ENCODE results near the gene INO80B.

DNA sequence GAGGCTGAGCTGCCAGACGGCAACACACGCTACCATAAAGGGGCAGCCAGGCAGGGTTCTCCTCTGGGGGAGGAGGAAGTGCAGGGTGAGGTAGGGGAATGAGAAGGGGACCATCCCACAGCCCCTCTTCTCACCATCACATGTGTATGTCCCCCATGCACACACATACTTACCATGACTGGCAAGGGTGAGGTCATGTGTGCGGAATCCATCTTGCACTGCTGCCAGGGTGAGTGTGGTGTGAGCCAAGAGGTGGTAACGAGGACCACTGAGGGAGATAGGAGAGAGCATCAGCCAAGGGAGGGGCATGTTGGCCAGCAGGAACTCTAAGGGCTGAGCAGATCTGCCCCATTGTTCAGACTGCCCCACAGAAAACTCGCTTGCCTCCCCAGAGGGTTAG is 26.2 kb upstream of the INO80B start:
- TF ChIP-seq ELF1 (IDR thresholded peaks at IDR 0.05; ENCODE audit: borderline replicate concordance, low read depth) (no peak), SIN3A (IDR thresholded peaks at IDR 0.05; ENCODE audit: low read depth) (no peak), POLR2A (IDR thresholded peaks at IDR 0.05; ENCODE audit: borderline replicate concordance, extremely low read depth, insufficient read depth, insufficient read length) (no peak), JUND (IDR thresholded peaks at IDR 0.05) (no peak), EZH2 (IDR thresholded peaks at IDR 0.05) (no peak), POLR2AphosphoS5 (IDR thresholded peaks at IDR 0.05; ENCODE audit: low read depth, low read length) (no peak), EZH2phosphoT487 (IDR thresholded peaks at IDR 0.05; ENCODE audit: borderline replicate concordance) (no peak), RAD21 (IDR thresholded peaks at IDR 0.05; ENCODE audit: low read depth) (no peak), ZNF274 (IDR thresholded peaks at IDR 0.05; ENCODE audit: low read depth, low read length) (no peak)
- TF ChIP-seq, protein P1, sequence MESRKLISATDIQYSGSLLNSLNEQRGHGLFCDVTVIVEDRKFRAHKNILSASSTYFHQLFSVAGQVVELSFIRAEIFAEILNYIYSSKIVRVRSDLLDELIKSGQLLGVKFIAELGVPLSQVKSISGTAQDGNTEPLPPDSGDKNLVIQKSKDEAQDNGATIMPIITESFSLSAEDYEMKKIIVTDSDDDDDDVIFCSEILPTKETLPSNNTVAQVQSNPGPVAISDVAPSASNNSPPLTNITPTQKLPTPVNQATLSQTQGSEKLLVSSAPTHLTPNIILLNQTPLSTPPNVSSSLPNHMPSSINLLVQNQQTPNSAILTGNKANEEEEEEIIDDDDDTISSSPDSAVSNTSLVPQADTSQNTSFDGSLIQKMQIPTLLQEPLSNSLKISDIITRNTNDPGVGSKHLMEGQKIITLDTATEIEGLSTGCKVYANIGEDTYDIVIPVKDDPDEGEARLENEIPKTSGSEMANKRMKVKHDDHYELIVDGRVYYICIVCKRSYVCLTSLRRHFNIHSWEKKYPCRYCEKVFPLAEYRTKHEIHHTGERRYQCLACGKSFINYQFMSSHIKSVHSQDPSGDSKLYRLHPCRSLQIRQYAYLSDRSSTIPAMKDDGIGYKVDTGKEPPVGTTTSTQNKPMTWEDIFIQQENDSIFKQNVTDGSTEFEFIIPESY (IDR thresholded peaks at IDR 0.05; ENCODE audit: extremely low read depth, insufficient replicate concordance, low read length), result no peak
- TF ChIP-seq, protein P2, sequence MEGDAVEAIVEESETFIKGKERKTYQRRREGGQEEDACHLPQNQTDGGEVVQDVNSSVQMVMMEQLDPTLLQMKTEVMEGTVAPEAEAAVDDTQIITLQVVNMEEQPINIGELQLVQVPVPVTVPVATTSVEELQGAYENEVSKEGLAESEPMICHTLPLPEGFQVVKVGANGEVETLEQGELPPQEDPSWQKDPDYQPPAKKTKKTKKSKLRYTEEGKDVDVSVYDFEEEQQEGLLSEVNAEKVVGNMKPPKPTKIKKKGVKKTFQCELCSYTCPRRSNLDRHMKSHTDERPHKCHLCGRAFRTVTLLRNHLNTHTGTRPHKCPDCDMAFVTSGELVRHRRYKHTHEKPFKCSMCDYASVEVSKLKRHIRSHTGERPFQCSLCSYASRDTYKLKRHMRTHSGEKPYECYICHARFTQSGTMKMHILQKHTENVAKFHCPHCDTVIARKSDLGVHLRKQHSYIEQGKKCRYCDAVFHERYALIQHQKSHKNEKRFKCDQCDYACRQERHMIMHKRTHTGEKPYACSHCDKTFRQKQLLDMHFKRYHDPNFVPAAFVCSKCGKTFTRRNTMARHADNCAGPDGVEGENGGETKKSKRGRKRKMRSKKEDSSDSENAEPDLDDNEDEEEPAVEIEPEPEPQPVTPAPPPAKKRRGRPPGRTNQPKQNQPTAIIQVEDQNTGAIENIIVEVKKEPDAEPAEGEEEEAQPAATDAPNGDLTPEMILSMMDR (IDR thresholded peaks at IDR 0.05 in 2 of 3, conservative IDR thresholded peaks at IDR 0.05 in 1 of 3; ENCODE audit: borderline replicate concordance in 1 of 3, insufficient read depth in 1 of 3, low read depth in 2 of 3, low read length in 2 of 3), result no peak
- TF ChIP-seq, protein P3, sequence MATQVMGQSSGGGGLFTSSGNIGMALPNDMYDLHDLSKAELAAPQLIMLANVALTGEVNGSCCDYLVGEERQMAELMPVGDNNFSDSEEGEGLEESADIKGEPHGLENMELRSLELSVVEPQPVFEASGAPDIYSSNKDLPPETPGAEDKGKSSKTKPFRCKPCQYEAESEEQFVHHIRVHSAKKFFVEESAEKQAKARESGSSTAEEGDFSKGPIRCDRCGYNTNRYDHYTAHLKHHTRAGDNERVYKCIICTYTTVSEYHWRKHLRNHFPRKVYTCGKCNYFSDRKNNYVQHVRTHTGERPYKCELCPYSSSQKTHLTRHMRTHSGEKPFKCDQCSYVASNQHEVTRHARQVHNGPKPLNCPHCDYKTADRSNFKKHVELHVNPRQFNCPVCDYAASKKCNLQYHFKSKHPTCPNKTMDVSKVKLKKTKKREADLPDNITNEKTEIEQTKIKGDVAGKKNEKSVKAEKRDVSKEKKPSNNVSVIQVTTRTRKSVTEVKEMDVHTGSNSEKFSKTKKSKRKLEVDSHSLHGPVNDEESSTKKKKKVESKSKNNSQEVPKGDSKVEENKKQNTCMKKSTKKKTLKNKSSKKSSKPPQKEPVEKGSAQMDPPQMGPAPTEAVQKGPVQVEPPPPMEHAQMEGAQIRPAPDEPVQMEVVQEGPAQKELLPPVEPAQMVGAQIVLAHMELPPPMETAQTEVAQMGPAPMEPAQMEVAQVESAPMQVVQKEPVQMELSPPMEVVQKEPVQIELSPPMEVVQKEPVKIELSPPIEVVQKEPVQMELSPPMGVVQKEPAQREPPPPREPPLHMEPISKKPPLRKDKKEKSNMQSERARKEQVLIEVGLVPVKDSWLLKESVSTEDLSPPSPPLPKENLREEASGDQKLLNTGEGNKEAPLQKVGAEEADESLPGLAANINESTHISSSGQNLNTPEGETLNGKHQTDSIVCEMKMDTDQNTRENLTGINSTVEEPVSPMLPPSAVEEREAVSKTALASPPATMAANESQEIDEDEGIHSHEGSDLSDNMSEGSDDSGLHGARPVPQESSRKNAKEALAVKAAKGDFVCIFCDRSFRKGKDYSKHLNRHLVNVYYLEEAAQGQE (IDR thresholded peaks at IDR 0.05; ENCODE audit: low read depth), result no peak

Measured in HCT116 (cell line).